ENCODE data around the gene GAS2L1.

The GAS2L1 gene

DNA sequence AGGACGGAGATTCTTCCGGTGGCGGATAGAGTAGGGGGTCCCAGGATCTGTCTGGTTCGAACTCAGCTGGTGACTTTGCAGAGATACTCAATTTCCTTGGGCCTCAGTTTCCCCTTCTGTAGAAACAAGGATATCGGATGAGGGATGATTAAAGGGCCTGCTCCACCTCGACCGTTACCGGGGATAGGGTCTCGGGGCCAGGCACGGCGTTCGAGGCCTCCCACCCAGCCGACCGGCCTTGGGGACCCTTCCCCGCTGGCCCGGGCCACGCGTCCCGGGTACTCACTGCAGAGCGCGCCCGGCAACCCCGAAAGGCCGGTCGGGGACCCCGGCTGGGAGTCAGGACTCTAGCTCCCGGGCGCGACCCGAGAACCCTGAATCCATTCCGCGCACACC, 39.0 kb upstream of the GAS2L1 start:
- H3K9me3 ChIP-seq (replicated peaks; ENCODE audit: low read length): no peaks in the 10 kb centered on the region
- peak overlapping the region; percentile 98 for H3K9ac ChIP-seq (ENCODE audit: low read depth, low read length)
- peak overlapping the region; percentile 81 for H3K4me3 ChIP-seq (ENCODE audit: low read length)
- H3K27me3 ChIP-seq (ENCODE audit: control insufficient read depth, insufficient read depth, low read length): no peaks in the 10 kb centered on the region
- H3K4me2 ChIP-seq (ENCODE audit: low read length): peak overlapping the region; percentile 90
- peaks cover 39% of the 10 kb centered on the region for H3K4me1 ChIP-seq (ENCODE audit: control insufficient read depth, insufficient read depth, low read length)
- H3K36me3 ChIP-seq (ENCODE audit: insufficient read depth, low read length): peaks cover 37% of the 10 kb centered on the region

DNA sequence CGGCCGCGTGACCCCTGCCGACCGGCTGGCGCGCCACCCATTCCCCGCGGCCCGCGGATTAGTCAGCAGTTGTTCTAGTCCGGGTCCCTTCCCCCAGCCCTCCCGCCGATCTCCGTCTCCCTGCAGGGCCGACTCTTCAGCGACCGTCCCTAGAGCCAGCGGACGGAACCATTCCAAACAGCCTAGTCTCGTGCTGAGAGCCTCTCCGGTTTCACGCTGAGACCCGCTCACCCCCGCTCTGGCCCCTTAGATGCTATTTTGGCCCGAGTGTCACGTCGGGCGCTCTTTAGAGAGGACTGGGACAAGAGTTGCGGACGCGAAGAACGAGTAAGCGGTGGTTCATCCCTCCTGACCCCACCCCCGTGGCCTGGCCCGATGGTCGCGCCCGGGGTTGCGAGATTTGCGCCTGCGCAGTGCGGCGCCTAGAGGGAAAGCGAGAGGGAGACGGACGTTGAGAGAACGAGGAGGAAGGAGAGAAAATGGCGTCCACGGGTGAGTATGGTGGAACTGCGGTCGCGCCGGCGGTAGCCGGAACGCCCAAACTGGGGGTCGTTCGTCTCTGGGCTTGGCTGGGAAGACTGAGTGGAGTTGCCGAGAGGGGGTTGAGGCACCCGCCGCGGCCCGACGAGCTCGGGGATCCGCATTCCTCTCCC, 38.5 kb upstream of the GAS2L1 start, which contains the start of the genes EWSR1 and RHBDD3:
Gene EWSR1, plus strand, starts transcription at position 411 of the 653 bp plus-strand sequence. Its CDS starts 69 bp downstream, at position 480.
Gene RHBDD3, minus strand, starts transcription at position 124 of the 653 bp plus-strand sequence. CDS start 2,355 bp downstream, outside the sequence.
- Histone ChIP-seq H3K4me1 (ENCODE audit: control insufficient read depth, insufficient read depth, low read length) (peaks cover 39% of the 10 kb centered on the region), H3K27me3 (ENCODE audit: control insufficient read depth, insufficient read depth, low read length) (no peaks in the 10 kb centered on the region), H3K4me3 (ENCODE audit: low read length) (peak within 1 kb of the TSS; percentile 81), H3K4me2 (ENCODE audit: low read length) (peak within 1 kb of the TSS; percentile 90), H3K9ac (ENCODE audit: low read depth, low read length) (peak within 1 kb of the TSS; percentile 98), H3K9me3 (replicated peaks; ENCODE audit: low read length) (no peaks in the 10 kb centered on the region), H3K36me3 (ENCODE audit: insufficient read depth, low read length) (peaks cover 42% of the 10 kb centered on the region)

DNA sequence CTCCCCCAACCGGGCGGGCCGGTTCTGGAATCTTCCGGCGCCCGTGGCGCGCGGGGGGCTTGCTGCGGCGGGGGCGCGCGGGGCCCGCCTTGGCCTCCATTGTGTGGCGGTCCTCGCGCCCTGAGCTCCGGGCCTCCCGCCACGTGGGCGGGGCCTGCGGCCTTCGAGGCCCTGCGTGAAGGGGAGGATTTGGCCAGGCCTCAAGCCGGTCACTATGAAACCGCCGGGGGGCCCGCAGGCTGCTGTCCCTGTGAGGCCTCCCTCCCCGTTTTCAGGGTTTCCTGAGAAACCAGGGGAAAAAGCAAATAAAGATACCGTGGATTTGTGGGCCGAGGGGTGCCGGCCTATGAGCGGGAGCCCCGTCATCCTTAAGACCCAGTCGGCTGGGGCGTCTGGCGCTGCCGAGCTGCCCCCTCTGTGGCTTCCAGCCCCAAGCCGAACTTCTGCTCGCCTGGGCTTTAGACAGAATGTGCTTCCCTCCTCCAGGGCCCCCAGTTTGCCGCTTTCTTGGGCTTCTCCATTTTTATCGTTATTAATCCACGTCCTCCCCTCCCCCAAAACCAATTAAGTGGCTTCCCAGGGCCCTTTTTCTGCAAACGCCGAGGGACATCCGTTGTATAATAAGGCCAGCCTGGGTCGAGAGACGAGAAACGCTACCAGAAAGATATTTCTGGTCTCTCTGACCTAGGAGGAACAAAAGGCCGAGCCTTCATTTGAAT, 37.8 kb upstream of the GAS2L1 start:
- H3K4me1 ChIP-seq (ENCODE audit: control insufficient read depth, insufficient read depth, low read length): peaks cover 39% of the 10 kb centered on the region
- H3K4me2 ChIP-seq (ENCODE audit: low read length): peak overlapping the region; percentile 90
- H3K27me3 ChIP-seq (ENCODE audit: control insufficient read depth, insufficient read depth, low read length): no peaks in the 10 kb centered on the region
- H3K9me3 ChIP-seq (replicated peaks; ENCODE audit: low read length): no peaks in the 10 kb centered on the region
- peak overlapping the region; percentile 98 for H3K9ac ChIP-seq (ENCODE audit: low read depth, low read length)
- H3K36me3 ChIP-seq (ENCODE audit: insufficient read depth, low read length): peaks cover 49% of the 10 kb centered on the region
- peak overlapping the region; percentile 81 for H3K4me3 ChIP-seq (ENCODE audit: low read length)

DNA sequence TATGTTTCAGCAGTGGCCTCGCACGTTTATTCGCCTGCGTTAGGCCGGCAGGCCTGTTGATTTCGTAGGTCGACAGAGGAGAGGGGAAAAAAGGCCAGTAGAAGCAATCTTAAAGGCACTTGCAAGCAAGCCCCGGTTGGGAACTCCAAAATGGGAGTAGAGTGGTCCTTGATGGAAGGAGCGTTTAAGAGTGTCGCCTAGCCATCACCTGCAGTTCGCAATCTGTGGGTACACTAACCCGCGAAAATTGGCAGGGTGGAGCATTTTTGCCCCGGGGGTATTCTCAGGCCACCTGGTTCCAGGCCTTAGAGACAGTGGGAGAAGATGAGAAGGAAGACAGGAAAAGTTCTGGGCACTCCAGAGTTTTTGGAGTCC, 37.2 kb upstream of the GAS2L1 start:
- Histone ChIP-seq H3K9ac (ENCODE audit: low read depth, low read length) (peak overlapping the region; percentile 98), H3K36me3 (ENCODE audit: insufficient read depth, low read length) (peaks cover 50% of the 10 kb centered on the region), H3K4me2 (ENCODE audit: low read length) (peak overlapping the region; percentile 90), H3K4me1 (ENCODE audit: control insufficient read depth, insufficient read depth, low read length) (peaks cover 39% of the 10 kb centered on the region), H3K9me3 (replicated peaks; ENCODE audit: low read length) (no peaks in the 10 kb centered on the region), H3K4me3 (ENCODE audit: low read length) (peak overlapping the region; percentile 81), H3K27me3 (ENCODE audit: control insufficient read depth, insufficient read depth, low read length) (no peaks in the 10 kb centered on the region)

DNA sequence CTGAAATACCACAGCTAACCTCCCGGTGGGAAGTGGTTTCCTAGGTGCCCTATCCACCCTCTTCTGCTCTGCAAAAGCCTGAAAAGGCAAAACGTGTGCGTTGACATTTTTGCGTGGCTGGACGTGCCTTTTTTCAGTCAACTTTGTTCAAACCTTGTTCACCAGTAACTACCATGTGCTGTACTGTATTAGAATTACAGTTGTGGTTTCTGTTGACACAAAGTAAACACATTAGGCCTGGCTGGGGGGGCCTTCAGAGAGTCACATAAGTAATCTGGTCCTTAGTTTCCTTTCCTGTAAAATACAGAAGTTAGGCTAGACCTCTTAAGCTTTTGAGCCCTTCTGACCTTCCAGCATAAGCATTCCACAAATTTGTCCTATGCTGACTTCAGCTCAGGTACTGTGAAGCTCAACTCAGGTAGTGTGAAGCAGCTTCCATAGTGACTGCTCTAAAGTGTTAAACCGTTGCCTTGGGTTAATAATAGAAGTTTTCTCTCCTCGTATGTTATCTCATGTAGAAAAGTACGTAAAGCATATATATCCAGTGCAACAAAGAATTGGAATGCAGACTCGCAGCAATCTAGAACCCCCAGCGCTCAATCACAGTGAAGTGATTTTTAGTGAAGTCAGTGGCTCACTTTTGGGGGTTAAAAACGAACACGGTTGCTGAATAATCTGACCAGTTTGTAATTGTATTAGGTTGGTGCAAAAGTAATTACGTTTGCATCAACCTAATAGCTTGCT, 36.5 kb upstream of the GAS2L1 start:
- H3K9ac ChIP-seq (ENCODE audit: low read depth, low read length): peak overlapping the region; percentile 98
- peak overlapping the region; percentile 90 for H3K4me2 ChIP-seq (ENCODE audit: low read length)
- H3K4me1 ChIP-seq (ENCODE audit: control insufficient read depth, insufficient read depth, low read length): peaks cover 39% of the 10 kb centered on the region
- H3K9me3 ChIP-seq (replicated peaks; ENCODE audit: low read length): no peaks in the 10 kb centered on the region
- H3K27me3 ChIP-seq (ENCODE audit: control insufficient read depth, insufficient read depth, low read length): no peaks in the 10 kb centered on the region
- H3K4me3 ChIP-seq (ENCODE audit: low read length): peak overlapping the region; percentile 81
- peaks cover 55% of the 10 kb centered on the region for H3K36me3 ChIP-seq (ENCODE audit: insufficient read depth, low read length)

DNA sequence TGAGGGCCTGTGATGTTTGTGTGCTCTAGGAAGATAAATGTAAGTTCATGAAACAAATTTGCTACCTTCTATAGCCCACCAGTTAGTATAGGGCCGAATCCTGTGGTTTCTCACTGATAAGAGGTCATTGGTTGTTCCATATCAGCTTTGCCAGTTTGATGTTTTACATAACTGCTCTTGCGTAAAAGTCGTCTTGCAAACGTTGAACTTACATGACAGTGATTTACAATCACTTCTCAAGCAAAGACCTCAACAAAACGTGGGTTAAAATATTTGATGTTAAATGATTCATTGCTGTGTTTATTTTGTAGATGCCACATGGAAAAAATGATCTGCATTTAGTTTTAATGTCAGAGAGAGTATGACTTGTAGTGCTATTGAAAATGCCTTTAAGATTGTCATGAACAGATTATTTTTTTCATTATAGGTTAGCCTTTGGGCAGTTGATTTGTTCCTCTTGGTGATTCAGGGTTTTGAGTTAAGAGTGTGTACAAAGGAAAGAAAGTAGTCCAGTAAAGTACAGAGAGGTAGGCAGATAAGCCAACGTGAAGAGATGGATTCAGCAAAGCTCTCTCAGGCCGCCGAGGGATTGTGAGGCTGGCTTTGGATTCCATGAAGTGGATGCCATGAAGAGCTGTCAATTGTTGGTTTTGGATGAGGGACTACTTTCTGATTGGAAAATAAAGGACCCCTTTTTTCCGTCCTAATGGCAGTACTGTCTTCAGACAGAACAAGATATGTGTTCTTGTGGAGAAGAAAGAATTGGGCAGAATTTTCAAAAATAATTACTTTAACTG, 35.8 kb upstream of the GAS2L1 start:
- H3K36me3 ChIP-seq (ENCODE audit: insufficient read depth, low read length): peaks cover 56% of the 10 kb centered on the region
- H3K9ac ChIP-seq (ENCODE audit: low read depth, low read length): peak overlapping the region; percentile 98
- peaks cover 39% of the 10 kb centered on the region for H3K4me1 ChIP-seq (ENCODE audit: control insufficient read depth, insufficient read depth, low read length)

DNA sequence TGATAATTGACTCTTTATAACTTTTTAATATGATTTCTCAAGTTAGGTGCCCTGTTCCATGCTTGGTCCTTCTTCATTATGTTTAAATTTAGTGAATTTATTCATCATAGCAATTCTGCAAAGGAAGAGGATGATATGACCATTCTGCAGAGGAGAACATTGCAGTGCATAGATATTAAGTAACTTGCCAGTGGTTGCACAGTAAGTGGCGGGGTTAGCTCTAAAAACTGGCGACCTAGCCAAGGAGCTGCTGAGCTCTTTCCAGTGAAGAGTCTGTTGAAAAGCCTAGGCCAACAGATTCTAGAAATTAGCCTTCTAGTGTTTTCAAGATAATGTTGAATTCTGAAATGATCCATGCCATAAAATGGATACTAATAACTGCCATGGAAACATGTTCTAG, 33.8 kb upstream of the GAS2L1 start:
- Histone ChIP-seq H3K36me3 (ENCODE audit: insufficient read depth, low read length) (peaks cover 73% of the 10 kb centered on the region), H3K4me1 (ENCODE audit: control insufficient read depth, insufficient read depth, low read length) (peaks cover 26% of the 10 kb centered on the region), H3K4me3 (ENCODE audit: low read length) (no peak overlapping the region), H3K4me2 (ENCODE audit: low read length) (no peak overlapping the region), H3K27me3 (ENCODE audit: control insufficient read depth, insufficient read depth, low read length) (no peaks in the 10 kb centered on the region), H3K9me3 (replicated peaks; ENCODE audit: low read length) (no peaks in the 10 kb centered on the region), H3K9ac (ENCODE audit: low read depth, low read length) (no peak overlapping the region)

More for the DNA sequence above, 35.8 kb upstream of the GAS2L1 start:
- H3K4me2 ChIP-seq (ENCODE audit: low read length): peak overlapping the region; percentile 90
- no peaks in the 10 kb centered on the region for H3K9me3 ChIP-seq (replicated peaks; ENCODE audit: low read length)
- H3K27me3 ChIP-seq (ENCODE audit: control insufficient read depth, insufficient read depth, low read length): no peaks in the 10 kb centered on the region
- H3K4me3 ChIP-seq (ENCODE audit: low read length): peak overlapping the region; percentile 81

DNA sequence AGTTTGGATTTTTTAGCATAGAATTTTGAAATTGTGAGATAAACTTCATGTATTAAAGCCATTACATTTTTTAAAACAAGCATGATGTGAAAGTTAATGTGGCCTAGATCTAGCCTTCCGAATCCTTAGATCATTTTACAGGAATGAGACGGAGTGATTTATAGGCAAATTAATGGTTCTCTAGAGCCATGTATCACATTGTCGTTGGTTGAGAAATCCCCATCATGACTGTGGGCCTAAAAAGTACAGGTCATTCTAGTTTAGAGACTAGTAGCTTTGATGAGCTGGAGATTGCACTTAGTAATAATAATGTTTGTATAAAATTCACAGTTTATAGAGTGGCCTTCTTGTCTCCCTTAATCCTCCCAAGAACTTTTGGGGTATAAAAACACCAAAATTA, 31.3 kb upstream of the GAS2L1 start:
- H3K4me3 ChIP-seq (ENCODE audit: low read length): no peak overlapping the region
- H3K36me3 ChIP-seq (ENCODE audit: insufficient read depth, low read length): peaks cover 85% of the 10 kb centered on the region
- no peaks in the 10 kb centered on the region for H3K9me3 ChIP-seq (replicated peaks; ENCODE audit: low read length)
- H3K4me1 ChIP-seq (ENCODE audit: control insufficient read depth, insufficient read depth, low read length): peaks cover 20% of the 10 kb centered on the region
- H3K4me2 ChIP-seq (ENCODE audit: low read length): no peak overlapping the region
- no peaks in the 10 kb centered on the region for H3K27me3 ChIP-seq (ENCODE audit: control insufficient read depth, insufficient read depth, low read length)
- no peak overlapping the region for H3K9ac ChIP-seq (ENCODE audit: low read depth, low read length)

DNA sequence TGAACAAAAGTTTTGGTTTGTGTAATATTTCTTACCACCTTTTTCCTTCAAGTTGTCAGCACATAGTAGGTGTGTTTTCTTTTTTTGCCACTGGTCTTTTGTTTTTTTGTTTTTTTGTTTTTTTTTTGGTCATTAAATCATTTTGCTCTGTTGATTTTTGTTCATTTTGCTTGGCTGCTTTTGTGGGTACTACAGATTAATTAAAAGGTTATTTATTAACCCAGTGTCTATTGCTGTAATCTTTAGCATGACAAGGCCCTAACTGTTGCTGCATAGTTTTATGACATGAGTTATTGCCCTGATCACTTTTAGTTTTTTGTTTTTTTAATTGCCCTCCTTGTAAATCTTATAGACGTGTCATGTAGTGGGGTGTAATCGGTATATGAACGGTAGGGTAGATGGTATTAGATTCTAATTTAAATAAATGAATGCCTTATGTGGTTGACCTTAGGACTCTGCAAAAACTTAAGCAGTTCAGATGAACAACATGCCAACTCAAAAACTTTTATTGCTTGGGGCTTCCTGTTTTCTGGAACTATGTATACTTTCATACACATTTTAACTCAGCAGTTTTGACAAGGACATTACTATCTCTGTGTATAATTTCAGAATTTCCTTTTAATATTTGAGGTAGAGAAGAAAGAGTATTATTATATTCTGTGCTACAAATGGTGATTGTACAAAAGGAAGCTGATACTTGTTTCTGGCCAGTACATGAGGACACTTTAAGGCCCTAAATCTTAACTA, 30.5 kb upstream of the GAS2L1 start:
- Histone ChIP-seq H3K9me3 (replicated peaks; ENCODE audit: low read length) (no peaks in the 10 kb centered on the region), H3K4me1 (ENCODE audit: control insufficient read depth, insufficient read depth, low read length) (peaks cover 12% of the 10 kb centered on the region), H3K9ac (ENCODE audit: low read depth, low read length) (no peak overlapping the region), H3K4me3 (ENCODE audit: low read length) (no peak overlapping the region), H3K27me3 (ENCODE audit: control insufficient read depth, insufficient read depth, low read length) (no peaks in the 10 kb centered on the region), H3K36me3 (ENCODE audit: insufficient read depth, low read length) (peaks cover 84% of the 10 kb centered on the region), H3K4me2 (ENCODE audit: low read length) (no peak overlapping the region)

DNA sequence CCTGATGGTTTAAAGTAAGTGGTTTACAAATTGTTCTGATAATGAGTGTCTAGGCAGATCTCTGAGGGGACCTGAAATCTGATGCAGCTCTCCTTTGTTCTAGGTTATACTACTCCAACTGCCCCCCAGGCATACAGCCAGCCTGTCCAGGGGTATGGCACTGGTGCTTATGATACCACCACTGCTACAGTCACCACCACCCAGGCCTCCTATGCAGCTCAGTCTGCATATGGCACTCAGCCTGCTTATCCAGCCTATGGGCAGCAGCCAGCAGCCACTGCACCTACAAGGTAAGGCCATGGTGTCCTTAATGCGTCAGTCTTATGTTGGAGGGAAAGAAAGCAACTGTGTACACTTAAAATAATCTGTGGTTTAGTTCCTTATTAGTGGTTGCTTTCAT, 28.5 kb upstream of the GAS2L1 start:
- H3K4me3 ChIP-seq (ENCODE audit: low read length): no peak overlapping the region
- no peak overlapping the region for H3K9ac ChIP-seq (ENCODE audit: low read depth, low read length)
- no peaks in the 10 kb centered on the region for H3K27me3 ChIP-seq (ENCODE audit: control insufficient read depth, insufficient read depth, low read length)
- no peaks in the 10 kb centered on the region for H3K9me3 ChIP-seq (replicated peaks; ENCODE audit: low read length)
- no peak overlapping the region for H3K4me2 ChIP-seq (ENCODE audit: low read length)
- H3K4me1 ChIP-seq (ENCODE audit: control insufficient read depth, insufficient read depth, low read length): no peaks in the 10 kb centered on the region
- peaks cover 86% of the 10 kb centered on the region for H3K36me3 ChIP-seq (ENCODE audit: insufficient read depth, low read length)
